Glutamatergic neuron (in vitro differentiated cells): ENCODE measurements around the gene FBXO46. TPM values are rescaled to one million over a fixed set of nuclear protein-coding genes. Genes with fewer than 3 reads are reported as not detected.

ENCODE experiments used
- DNase-seq: peaks from one replicate; pipeline ENCODE4 v3.0.0; 2022
- H3K27ac Mint-ChIP-seq: one replicate; pipeline ENCODE4 v1.8.0; 2020; ENCODE audit warnings: mild to moderate bottlenecking, mixed read lengths, inconsistent platforms; ENCODE audit not compliant: unreplicated experiment
- H3K27me3 Mint-ChIP-seq: one replicate; pipeline ENCODE4 v1.8.0; 2020; ENCODE audit warnings: mild to moderate bottlenecking, moderate library complexity, mixed read lengths, inconsistent platforms; ENCODE audit not compliant: unreplicated experiment
- H3K36me3 Mint-ChIP-seq: one replicate; pipeline ENCODE4 v1.8.0; 2020; ENCODE audit warnings: mild to moderate bottlenecking, mixed read lengths, inconsistent platforms; ENCODE audit not compliant: unreplicated experiment
- H3K4me1 Mint-ChIP-seq: one replicate; pipeline ENCODE4 v1.8.0; 2020; ENCODE audit warnings: mild to moderate bottlenecking, low read depth, mixed read lengths, inconsistent platforms; ENCODE audit not compliant: unreplicated experiment
- H3K4me3 Mint-ChIP-seq: one replicate; pipeline ENCODE4 v1.8.0; 2020; ENCODE audit warnings: mild to moderate bottlenecking, mixed read lengths, inconsistent platforms; ENCODE audit not compliant: unreplicated experiment
- H3K9me3 Mint-ChIP-seq: one replicate; pipeline ENCODE4 v1.8.0; 2020; ENCODE audit warnings: mild to moderate bottlenecking, moderate library complexity, mixed read lengths, inconsistent platforms; ENCODE audit not compliant: unreplicated experiment
- CTCF ChIP-seq: fragments of 200-600 bp; sonication (generic); IDR thresholded peaks from one replicate; pipeline ENCODE4 v1.5.0; 2021; ENCODE audit not compliant: partially characterized antibody, unreplicated experiment
- total RNA-seq: library from RNA; stranded (reverse); fragmentation: NEBNext Ultra II Directional; extraction: Animal tissue kit (Norgen Biotek cat#: 25700); gene quantifications from one replicate; pipeline ENCODE4 v1.2.1, GENCODE V29; 2021; ENCODE audit not compliant: unreplicated experiment

The FBXO46 gene
- total RNA-seq, 1 donor from 2014 or later = 20.4 TPM

GRCh38 chr19:45670670-45671453 is 59.8 kb downstream of the FBXO46 start:
- H3K9me3 Mint-ChIP-seq = peaks cover 10% of the 10 kb centered on the region
- H3K4me3 Mint-ChIP-seq = peak overlapping the region; percentile 69
- no peak overlapping the region for H3K27ac Mint-ChIP-seq
- no peaks in the 10 kb centered on the region for H3K36me3 Mint-ChIP-seq
- peaks cover 10% of the 10 kb centered on the region for H3K4me1 Mint-ChIP-seq
- peak; percentile 84 for DNase-seq
- peaks cover 17% of the 10 kb centered on the region for H3K27me3 Mint-ChIP-seq
- no peak for TF ChIP-seq CTCF

- Mint-ChIP-seq H3K27me3 (peaks cover 16% of the 10 kb centered on the region), H3K4me1 (peaks cover 17% of the 10 kb centered on the region), H3K27ac (peak overlapping the region; percentile 94), H3K9me3 (peaks cover 9% of the 10 kb centered on the region), H3K36me3 (no peaks in the 10 kb centered on the region), H3K4me3 (peak overlapping the region; percentile 99)
- TF ChIP-seq CTCF = no peak
- no peak for DNase-seq
Observed at GRCh38 chr19:45668342-45668871, 62.3 kb downstream of the FBXO46 start.

GRCh38 chr19:45667620-45668341 is 62.9 kb downstream of the FBXO46 start, which contains the start of gene GIPR:
GIPR (plus strand) TSS chr19:45668221; CDS start chr19:45669521, 1,300 bp downstream.
- H3K27me3 Mint-ChIP-seq = peaks cover 16% of the 10 kb centered on the region
- peaks cover 9% of the 10 kb centered on the region for H3K9me3 Mint-ChIP-seq
- DNase-seq = peak; percentile 85
- peak within 1 kb of the TSS; percentile 99 for H3K4me3 Mint-ChIP-seq
- H3K27ac Mint-ChIP-seq = peak within 1 kb of the TSS; percentile 94
- no peaks in the 10 kb centered on the region for H3K36me3 Mint-ChIP-seq
- no peak for TF ChIP-seq CTCF
- peaks cover 17% of the 10 kb centered on the region for H3K4me1 Mint-ChIP-seq

GRCh38 chr19:45664575-45664974 is 66.1 kb downstream of the FBXO46 start:
- Mint-ChIP-seq H3K27me3 (peaks cover 13% of the 10 kb centered on the region), H3K4me1 (peaks cover 17% of the 10 kb centered on the region), H3K9me3 (peaks cover 7% of the 10 kb centered on the region), H3K36me3 (no peaks in the 10 kb centered on the region), H3K4me3 (peak overlapping the region; percentile 2), H3K27ac (peak overlapping the region; percentile 13)
- no peak for TF ChIP-seq CTCF
- no peak for DNase-seq
